SK-N-SH (cell line): Measurements from ENCODE around the gene LRRC51. TPM values are rescaled to one million over a fixed set of nuclear protein-coding genes. Genes with fewer than 3 reads are reported as not detected.

Experiments used
- CTCF ChIA-PET: fragments of 300-600, 350-600 bp; formaldehyde crosslinking; extraction: SDS; loops from one replicate; lab custom pipeline; 2021; lab: Yijun Ruan, JAX
- POLR2A ChIA-PET: fragments of 350-600 bp; sonication (Branson Sonifier 250); formaldehyde crosslinking; extraction: SDS; loops from one replicate; lab custom pipeline; 2020; ENCODE audit warnings: antibody characterized with exemption, inconsistent platforms; lab: Yijun Ruan, JAX
- DNase-seq: peaks from one replicate; pipeline ENCODE4 v3.0.0; 2012
- H2AFZ ChIP-seq: fragments of 200-600 bp; sonication (generic); 2 replicates; pipeline ENCODE4 v1.8.1; 2016; ENCODE audit warnings: antibody characterized with exemption, mild to moderate bottlenecking, low read depth
- H3F3A ChIP-seq: fragments of 200-600 bp; sonication (generic); replicated peaks from 2 replicates; pipeline ENCODE3; 2016; ENCODE audit warnings: antibody characterized with exemption, mild to moderate bottlenecking; ENCODE audit not compliant: insufficient read depth
- H3K27ac ChIP-seq, 2 experiments: fragments of 200-500 bp in 1 of 2; fragments of 200-600 bp in 1 of 2; sonication (Bioruptor generic) in 1 of 2; sonication (generic), shearing (Covaris generic) in 1 of 2; 2 replicates each; pipeline versions ENCODE4 v1.5.1 to v1.6.1; 2014 to 2016; ENCODE audit warnings: low read depth in 2 of 2, inconsistent platforms in 1 of 2, low read length in 1 of 2, mild to moderate bottlenecking in 1 of 2, mixed read lengths in 1 of 2
- H3K27me3 ChIP-seq: fragments of 200-600 bp; sonication (generic), shearing (Covaris generic); 2 replicates; pipeline ENCODE4 v1.6.1; 2016; ENCODE audit warnings: mixed run types; ENCODE audit not compliant: insufficient read depth
- H3K36me3 ChIP-seq, 2 experiments: fragments of 200-500 bp in 1 of 2; fragments of 200-600 bp in 1 of 2; sonication (Bioruptor generic) in 1 of 2; sonication (generic) in 1 of 2; replicated peaks in 1 of 2; 2 replicates each; pipeline versions ENCODE3 to v1.5.1; 2014 to 2016; ENCODE audit warnings: low read length in 1 of 2, mild to moderate bottlenecking in 1 of 2; ENCODE audit not compliant: insufficient read depth in 2 of 2, control insufficient read depth in 1 of 2
- H3K4me1 ChIP-seq, 2 experiments: fragments of 200-500 bp in 1 of 2; fragments of 200-600 bp in 1 of 2; sonication (Bioruptor generic) in 1 of 2; sonication (generic), shearing (Covaris generic) in 1 of 2; 2 replicates each; pipeline versions ENCODE4 v1.5.1 to v1.6.1; 2014 to 2016; ENCODE audit warnings: low read depth in 1 of 2, low read length in 1 of 2, mixed run types in 1 of 2; ENCODE audit not compliant: insufficient read depth in 2 of 2, control insufficient read depth in 1 of 2
- H3K4me2 ChIP-seq: fragments of 200-600 bp; sonication (generic), shearing (Covaris generic); 2 replicates; pipeline ENCODE4 v1.6.1; 2017; ENCODE audit warnings: mixed run types
- H3K4me3 ChIP-seq, 2 experiments: fragments of 200-500 bp in 1 of 2; fragments of 200-600 bp in 1 of 2; sonication (Bioruptor generic) in 1 of 2; sonication (generic), shearing (Covaris generic) in 1 of 2; 2 replicates each; pipeline versions ENCODE4 v1.5.1 to v1.8.1; 2014 to 2016; ENCODE audit warnings: low read depth in 2 of 2, inconsistent platforms in 1 of 2, low read length in 1 of 2, mild to moderate bottlenecking in 1 of 2, mixed read lengths in 1 of 2, moderate library complexity in 1 of 2
- H3K79me2 ChIP-seq: fragments of 200-600 bp; sonication (generic); 2 replicates; pipeline ENCODE4 v1.8.1; 2017; ENCODE audit warnings: mild to moderate bottlenecking; ENCODE audit not compliant: insufficient read depth
- H3K9ac ChIP-seq: fragments of 200-600 bp; sonication (generic); 2 replicates; pipeline ENCODE4 v1.6.1; 2017; ENCODE audit warnings: mixed run types
- H3K9me2 ChIP-seq: fragments of 200-600 bp; sonication (generic); 2 replicates; pipeline ENCODE4 v1.6.1; 2017; ENCODE audit warnings: mixed run types
- H3K9me3 ChIP-seq: fragments of 200-600 bp; sonication (generic); 2 replicates; pipeline ENCODE4 v1.6.1; 2017; ENCODE audit warnings: mixed run types, mild to moderate bottlenecking, moderate library complexity
- H4K20me1 ChIP-seq: fragments of 200-600 bp; sonication (generic); 2 replicates; pipeline ENCODE4 v1.6.1; 2017; ENCODE audit warnings: mild to moderate bottlenecking, mixed run types; ENCODE audit not compliant: insufficient read depth
- CHD2 ChIP-seq: fragments of 150-350 bp; IDR thresholded peaks from 2 replicates; pipeline ENCODE4 v1.6.1; 2018; ENCODE audit warnings: low read length; ENCODE audit not compliant: partially characterized antibody
- ELF1 ChIP-seq: IDR thresholded peaks from 2 replicates; pipeline ENCODE4 v1.4.0; 2012
- FOXJ3 ChIP-seq: sonication (generic); formaldehyde crosslinking; IDR thresholded peaks from 2 replicates; pipeline ENCODE4 v1.5.1; 2020; ENCODE audit warnings: mild to moderate bottlenecking, missing genetic modification reagents
- FOXM1 ChIP-seq: IDR thresholded peaks from 2 replicates; pipeline ENCODE4 v1.4.0; 2012; ENCODE audit warnings: low read depth, mild to moderate bottlenecking
- GATA2 ChIP-seq: sonication (generic); formaldehyde crosslinking; IDR thresholded peaks from 2 replicates; pipeline ENCODE4 v1.5.0; 2020; ENCODE audit warnings: mild to moderate bottlenecking, missing genetic modification reagents
- JUND ChIP-seq: IDR thresholded peaks from 2 replicates; pipeline ENCODE4 v1.4.0; 2012
- MAX ChIP-seq: IDR thresholded peaks from 2 replicates; pipeline ENCODE4 v1.4.0; 2012; ENCODE audit warnings: low read depth
- MEF2A ChIP-seq: IDR thresholded peaks from 2 replicates; pipeline ENCODE4 v1.4.0; 2012; ENCODE audit warnings: low read depth, borderline replicate concordance
- NRF1 ChIP-seq: IDR thresholded peaks from 2 replicates; pipeline ENCODE4 v1.6.1; 2012; ENCODE audit warnings: low read depth, mild to moderate bottlenecking, low read length
- POLR2AphosphoS5 ChIP-seq: IDR thresholded peaks from 2 replicates; pipeline ENCODE4 v1.6.1; 2012; ENCODE audit warnings: low read depth, low read length
- SMC3 ChIP-seq: IDR thresholded peaks from 2 replicates; pipeline ENCODE4 v1.6.1; 2012; ENCODE audit warnings: low read depth, low read length, improper control_type of control experiment
- WGBS: methylation state at CpG from one replicate; pipeline ENCODE4 v1.1.6; 2017; ENCODE audit warnings: low lambda C conversion rate; 5-methylcytosine and 5-hydroxymethylcytosine counted together
- polyA plus RNA-seq, 3 experiments: library from polyadenylated mRNA; depleted of rRNA; stranded (reverse); fragments of >200 nt; gene quantifications; 2 replicates each; pipeline ENCODE4 v1.2.3, GENCODE V29; 2012
- TF ChIP-seq, protein P1 (sequence below): IDR thresholded peaks from 2 replicates; pipeline ENCODE4 v1.4.0; 2012; ENCODE audit warnings: low read depth, borderline replicate concordance
- TF ChIP-seq, protein P2 (sequence below): IDR thresholded peaks from 2 replicates; pipeline ENCODE4 v1.4.0; 2012; ENCODE audit warnings: low read depth, borderline replicate concordance
- TF ChIP-seq, protein P3 (sequence below): fragments of 200-600 bp; sonication (generic); IDR thresholded peaks from 2 replicates; pipeline ENCODE4 v1.6.1; 2017; ENCODE audit warnings: antibody characterized with exemption, mild to moderate bottlenecking, moderate library complexity

LRRC51 gene
- polyA plus RNA-seq, 1 of the 3 experiments (the other 2 are of a cell fraction): 7.3 TPM

GRCh38 chr11:72085621-72086351 is 5.1 kb downstream of the LRRC51 start:
- Histone ChIP-seq H3K4me3 (no peak overlapping the region), H3K4me2 (no peak overlapping the region), H3K36me3 (peaks cover 9 to 35% of the 10 kb centered on the region in 2 experiments), H2AFZ (no peak overlapping the region), H3K27me3 (no peaks in the 10 kb centered on the region), H3F3A (peaks cover 3% of the 10 kb centered on the region), H3K9me3 (no peaks in the 10 kb centered on the region), H3K4me1 (peaks cover 0 to 39% of the 10 kb centered on the region in 2 experiments; a peak in 3 of 4 replicates), H3K79me2 (peaks cover 6% of the 10 kb centered on the region; the same call in 1 of the 2 replicates), H3K9ac (no peak overlapping the region), H4K20me1 (no peaks in the 10 kb centered on the region), H3K27ac (peak overlapping the region in 1 of 2 experiments; percentile 44; a peak in 2 of 4 replicates), H3K9me2 (no peaks in the 10 kb centered on the region)
- CTCF ChIA-PET: interaction anchor here (0.8 to 7.8 kb wide), 11 partner anchors 10 to 348 kb away, joined by 3 to 99 read pairs (median 5); partner anchors contain the start of gene LAMTOR1
- TF ChIP-seq FOXM1: no peak
- TF ChIP-seq, protein P1, sequence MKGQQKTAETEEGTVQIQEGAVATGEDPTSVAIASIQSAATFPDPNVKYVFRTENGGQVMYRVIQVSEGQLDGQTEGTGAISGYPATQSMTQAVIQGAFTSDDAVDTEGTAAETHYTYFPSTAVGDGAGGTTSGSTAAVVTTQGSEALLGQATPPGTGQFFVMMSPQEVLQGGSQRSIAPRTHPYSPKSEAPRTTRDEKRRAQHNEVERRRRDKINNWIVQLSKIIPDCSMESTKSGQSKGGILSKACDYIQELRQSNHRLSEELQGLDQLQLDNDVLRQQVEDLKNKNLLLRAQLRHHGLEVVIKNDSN: peak; percentile 50; the same call in 1 of the 2 replicates
- TF ChIP-seq JUND: no peak
- TF ChIP-seq NRF1: no peak
- DNase-seq: no peak
- POLR2A ChIA-PET: interaction anchor here (0.8 to 2.3 kb wide), 4 partner anchors 10 to 158 kb away, joined by 5 to 7 read pairs (median 6); partner anchors contain the start of gene PHOX2A
- WGBS: 94% methylated on average over 3 of the region's 3 CpGs

DNA sequence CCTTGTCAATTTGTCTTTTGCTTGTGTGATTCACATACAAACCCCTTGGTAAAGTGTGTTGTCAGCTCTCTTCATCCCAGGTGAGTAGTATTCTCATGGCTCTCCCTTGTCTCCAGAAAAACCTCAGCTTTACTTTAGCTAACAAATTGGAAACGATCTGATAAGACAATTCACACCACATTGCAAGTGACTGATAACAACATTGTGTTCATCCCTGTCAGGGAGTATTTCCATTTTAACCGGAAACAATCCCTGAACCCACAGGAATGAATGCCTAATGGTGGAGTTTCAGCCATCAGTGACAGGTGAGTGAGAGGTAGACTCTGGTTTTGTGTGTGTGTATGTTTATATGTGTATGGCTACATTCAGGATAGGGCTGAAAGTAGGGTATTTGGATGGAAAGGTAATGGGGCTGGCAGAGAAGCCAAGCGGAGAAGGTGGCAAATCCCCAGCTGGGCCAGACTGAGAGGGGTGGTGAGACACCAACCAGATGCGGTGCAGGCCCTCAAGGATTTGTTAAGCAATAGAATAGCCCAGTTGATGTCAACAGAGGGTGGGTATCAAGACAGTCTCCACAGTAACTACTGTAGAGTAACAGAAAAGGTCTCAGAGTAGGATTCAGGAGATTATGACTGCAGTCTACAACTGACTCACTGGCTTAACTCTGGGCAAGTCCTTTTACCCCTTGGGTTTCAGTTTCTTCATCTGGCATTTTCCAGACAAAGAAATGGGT is 7.6 kb downstream of the LRRC51 start:
- Histone ChIP-seq H3K9me2 (no peaks in the 10 kb centered on the region), H3K79me2 (peaks cover 7% of the 10 kb centered on the region; the same call in 1 of the 2 replicates), H3K27me3 (no peaks in the 10 kb centered on the region), H3F3A (peaks cover 3% of the 10 kb centered on the region), H3K36me3 (peaks cover 9 to 38% of the 10 kb centered on the region in 2 experiments), H3K27ac (no peak overlapping the region; a peak in 1 of 4 replicates), H3K4me1 (peaks cover 0 to 35% of the 10 kb centered on the region in 2 experiments; a peak in 2 of 4 replicates), H3K4me2 (no peak overlapping the region), H3K9ac (no peak overlapping the region), H3K4me3 (no peak overlapping the region), H3K9me3 (no peaks in the 10 kb centered on the region), H2AFZ (no peak overlapping the region), H4K20me1 (no peaks in the 10 kb centered on the region)
- WGBS: 81% methylated on average over 4 of the region's 4 CpGs
- TF ChIP-seq FOXM1 (no peak), CHD2 (no peak), FOXJ3 (no peak), ELF1 (no peak)
- DNase-seq: no peak
- POLR2A ChIA-PET: no interaction called here
- CTCF ChIA-PET: interaction anchor here (0.9 to 7.8 kb wide), 3 partner anchors 62 to 342 kb away, joined by 3 to 99 read pairs (median 21); no protein-coding TSS in a partner anchor

GRCh38 chr11:72091292-72091691 is 10.6 kb downstream of the LRRC51 start:
- peaks cover 0 to 16% of the 10 kb centered on the region in 2 experiments; a peak in 2 of 4 replicates for H3K4me1 ChIP-seq
- no peak overlapping the region for H3K27ac ChIP-seq
- POLR2A ChIA-PET: interaction anchor here (0.6 to 2.9 kb wide), 6 partner anchors 9 to 69 kb away, joined by 3 to 13 read pairs (median 4); no protein-coding TSS in a partner anchor
- H3K9ac ChIP-seq: no peak overlapping the region
- H3F3A ChIP-seq: peaks cover 3% of the 10 kb centered on the region
- H3K9me2 ChIP-seq: no peaks in the 10 kb centered on the region
- H3K9me3 ChIP-seq: no peaks in the 10 kb centered on the region
- no peak overlapping the region for H2AFZ ChIP-seq
- H3K36me3 ChIP-seq: peaks cover 9 to 45% of the 10 kb centered on the region in 2 experiments
- CTCF ChIA-PET: interaction anchor here (0.5 to 16.4 kb wide), 40 partner anchors 9 to 357 kb away, joined by 3 to 416 read pairs (median 6); partner anchors contain the start of genes RNF121, TOMT and XNDC1N
- H3K4me2 ChIP-seq: no peak overlapping the region
- H3K79me2 ChIP-seq: peaks cover 7% of the 10 kb centered on the region; the same call in 1 of the 2 replicates
- H4K20me1 ChIP-seq: no peaks in the 10 kb centered on the region
- 74% methylated on average over 4 of the region's 4 CpGs for WGBS
- no peaks in the 10 kb centered on the region for H3K27me3 ChIP-seq
- H3K4me3 ChIP-seq: no peak overlapping the region; a peak in 1 of 4 replicates
- peak; percentile 78 for DNase-seq
- TF ChIP-seq, protein P2, sequence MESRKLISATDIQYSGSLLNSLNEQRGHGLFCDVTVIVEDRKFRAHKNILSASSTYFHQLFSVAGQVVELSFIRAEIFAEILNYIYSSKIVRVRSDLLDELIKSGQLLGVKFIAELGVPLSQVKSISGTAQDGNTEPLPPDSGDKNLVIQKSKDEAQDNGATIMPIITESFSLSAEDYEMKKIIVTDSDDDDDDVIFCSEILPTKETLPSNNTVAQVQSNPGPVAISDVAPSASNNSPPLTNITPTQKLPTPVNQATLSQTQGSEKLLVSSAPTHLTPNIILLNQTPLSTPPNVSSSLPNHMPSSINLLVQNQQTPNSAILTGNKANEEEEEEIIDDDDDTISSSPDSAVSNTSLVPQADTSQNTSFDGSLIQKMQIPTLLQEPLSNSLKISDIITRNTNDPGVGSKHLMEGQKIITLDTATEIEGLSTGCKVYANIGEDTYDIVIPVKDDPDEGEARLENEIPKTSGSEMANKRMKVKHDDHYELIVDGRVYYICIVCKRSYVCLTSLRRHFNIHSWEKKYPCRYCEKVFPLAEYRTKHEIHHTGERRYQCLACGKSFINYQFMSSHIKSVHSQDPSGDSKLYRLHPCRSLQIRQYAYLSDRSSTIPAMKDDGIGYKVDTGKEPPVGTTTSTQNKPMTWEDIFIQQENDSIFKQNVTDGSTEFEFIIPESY: no peak
- TF ChIP-seq JUND: no peak
- TF ChIP-seq ELF1: no peak
- TF ChIP-seq POLR2AphosphoS5: no peak
- TF ChIP-seq GATA2: no peak
- TF ChIP-seq, protein P3, sequence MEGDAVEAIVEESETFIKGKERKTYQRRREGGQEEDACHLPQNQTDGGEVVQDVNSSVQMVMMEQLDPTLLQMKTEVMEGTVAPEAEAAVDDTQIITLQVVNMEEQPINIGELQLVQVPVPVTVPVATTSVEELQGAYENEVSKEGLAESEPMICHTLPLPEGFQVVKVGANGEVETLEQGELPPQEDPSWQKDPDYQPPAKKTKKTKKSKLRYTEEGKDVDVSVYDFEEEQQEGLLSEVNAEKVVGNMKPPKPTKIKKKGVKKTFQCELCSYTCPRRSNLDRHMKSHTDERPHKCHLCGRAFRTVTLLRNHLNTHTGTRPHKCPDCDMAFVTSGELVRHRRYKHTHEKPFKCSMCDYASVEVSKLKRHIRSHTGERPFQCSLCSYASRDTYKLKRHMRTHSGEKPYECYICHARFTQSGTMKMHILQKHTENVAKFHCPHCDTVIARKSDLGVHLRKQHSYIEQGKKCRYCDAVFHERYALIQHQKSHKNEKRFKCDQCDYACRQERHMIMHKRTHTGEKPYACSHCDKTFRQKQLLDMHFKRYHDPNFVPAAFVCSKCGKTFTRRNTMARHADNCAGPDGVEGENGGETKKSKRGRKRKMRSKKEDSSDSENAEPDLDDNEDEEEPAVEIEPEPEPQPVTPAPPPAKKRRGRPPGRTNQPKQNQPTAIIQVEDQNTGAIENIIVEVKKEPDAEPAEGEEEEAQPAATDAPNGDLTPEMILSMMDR: peak; percentile 88
- TF ChIP-seq MEF2A: no peak
- TF ChIP-seq MAX: no peak
- peak; percentile 91 for TF ChIP-seq SMC3
